GM21423 (cell line): Measurements from ENCODE around the gene NUBPL.
"Not testable (repeated sequence)": the region's sequence is repeated elsewhere in the genome, so short reads cannot be mapped to it uniquely, and the experiment has no call there.

Experiments
- ATAC-seq: cut with Tn5 transposase; IDR thresholded peaks from one replicate; pipeline ENCODE4 v1.9.1; 2021; ENCODE audit warnings: mild to moderate bottlenecking, moderate library complexity; ENCODE audit not compliant: unreplicated experiment

The NUBPL gene

GRCh38 chr14:31668348-31668747, 107.1 kb downstream of the NUBPL start:
- no peak for ATAC-seq

- no peak for ATAC-seq
These were observed 111.5 kb downstream of the NUBPL start for GRCh38 chr14:31672709-31673108.

GRCh38 chr14:31677052-31677451, 115.8 kb downstream of the NUBPL start:
- no peak for ATAC-seq

- no peak for ATAC-seq
These were observed 116.4 kb downstream of the NUBPL start for GRCh38 chr14:31677630-31678029.

- no peak for ATAC-seq
These were observed 117.4 kb downstream of the NUBPL start for GRCh38 chr14:31678421-31679249.

- no peak for ATAC-seq
These were observed 121.6 kb downstream of the NUBPL start for GRCh38 chr14:31682768-31683167.

- no peak for ATAC-seq
These were observed 126.5 kb downstream of the NUBPL start for GRCh38 chr14:31687726-31688125.

GRCh38 chr14:31690056-31690455, 128.9 kb downstream of the NUBPL start:
- ATAC-seq, result no peak

- no peak for ATAC-seq
These were observed 131.2 kb downstream of the NUBPL start for GRCh38 chr14:31692376-31692781.

- no peak for ATAC-seq
These were observed 135.2 kb downstream of the NUBPL start for GRCh38 chr14:31696378-31696777.

- no peak for ATAC-seq
These were observed 138.6 kb downstream of the NUBPL start for GRCh38 chr14:31699809-31700208.

GRCh38 chr14:31700282-31701074, 139.3 kb downstream of the NUBPL start:
- no peak for ATAC-seq

- no peak for ATAC-seq
These were observed 140.9 kb downstream of the NUBPL start for GRCh38 chr14:31702130-31702529.

GRCh38 chr14:31703056-31703455, 141.9 kb downstream of the NUBPL start:
- ATAC-seq, result no peak

- no peak for ATAC-seq
These were observed 144.5 kb downstream of the NUBPL start for GRCh38 chr14:31705731-31706130.

- ATAC-seq, result not testable (repeated sequence)
These were observed 147.5 kb downstream of the NUBPL start for GRCh38 chr14:31708661-31709060.

- no peak for ATAC-seq
These were observed 151.3 kb downstream of the NUBPL start for GRCh38 chr14:31712244-31713127.

GRCh38 chr14:31716208-31716607, 155.0 kb downstream of the NUBPL start:
- no peak for ATAC-seq

- ATAC-seq, result no peak
These were observed 156.3 kb downstream of the NUBPL start for GRCh38 chr14:31717294-31718085.

- no peak for ATAC-seq
These were observed 157.4 kb downstream of the NUBPL start for GRCh38 chr14:31718585-31718984.
